Endothelial cell of umbilical vein (primary cell): Measurements from ENCODE around the gene SVIL. TPM values are rescaled to one million over a fixed set of nuclear protein-coding genes. Genes with fewer than 3 reads are reported as not detected.

Source experiments
- BruUV-seq: library from RNA; stranded (reverse); fragments of 400-500 nt; replicated peaks from 2 replicates; lab custom pipeline; 2021; lab: Mats Ljungman, UMichigan
- CTCF ChIA-PET: fragments of 300-600, 350-600 bp; sonication (Branson Sonifier 250); formaldehyde crosslinking; loops from one replicate; lab custom pipeline; 2021; ENCODE audit warnings: antibody characterized with exemption, inconsistent platforms; lab: Charles Lee
- POLR2A ChIA-PET: fragments of 300-600, 350-600 bp; sonication (Branson Sonifier 250); formaldehyde crosslinking; loops from one replicate; lab custom pipeline; 2021; ENCODE audit warnings: antibody characterized with exemption, inconsistent platforms; lab: Charles Lee
- DNase-seq: peaks from one replicate; pipeline ENCODE4 v3.0.0-alpha.2; 2011; ENCODE audit warnings: low read depth, low spot score
- FAIRE-seq: peaks from 2 replicates; lab custom pipeline; 2011; peaks lifted over from hg19 to GRCh38; lab: Jason Lieb, UNC
- H2AFZ ChIP-seq: 2 replicates; pipeline ENCODE4 v1.6.0; 2012; ENCODE audit warnings: low read depth, low read length, control low read depth, inconsistent platforms
- H3K27ac ChIP-seq: 2 replicates; pipeline ENCODE4 v1.5.1; 2011; ENCODE audit warnings: low read depth, mild to moderate bottlenecking, control low read depth, low read length, moderate library complexity; ENCODE audit not compliant: insufficient read depth
- H3K27me3 ChIP-seq, 2 experiments: 2 replicates each; pipeline versions ENCODE4 v1.6.0 to v1.6.1; 2011; ENCODE audit warnings: low read length in 2 of 2, mixed read lengths in 1 of 2; ENCODE audit not compliant: control insufficient read depth in 2 of 2, insufficient read depth in 2 of 2
- H3K36me3 ChIP-seq, 2 experiments: 2 replicates in 1 of 2; 3 replicates in 1 of 2; pipeline ENCODE4 v1.5.1; 2011; ENCODE audit warnings: low read length in 2 of 2, mild to moderate bottlenecking in 1 of 2, moderate library complexity in 1 of 2; ENCODE audit not compliant: control insufficient read depth in 2 of 2, insufficient read depth in 2 of 2; ENCODE audit errors: extremely low read depth in 1 of 2
- H3K4me1 ChIP-seq: 3 replicates; pipeline ENCODE4 v1.5.1; 2011; ENCODE audit warnings: mild to moderate bottlenecking, low read length; ENCODE audit not compliant: control insufficient read depth, insufficient read depth; ENCODE audit errors: extremely low read depth
- H3K4me2 ChIP-seq: 2 replicates; pipeline ENCODE4 v1.6.1; 2011; ENCODE audit warnings: low read length, control low read depth, mixed read lengths; ENCODE audit not compliant: insufficient read depth
- H3K4me3 ChIP-seq, 3 experiments: fragments of 200-600 bp in 1 of 3; sonication (generic), shearing (Covaris generic) in 1 of 3; replicated peaks in 1 of 3; 2 replicates each; pipeline ENCODE4 v1.5.1; 2011 to 2016; ENCODE audit warnings: control low read depth in 3 of 3, low read length in 3 of 3, mild to moderate bottlenecking in 2 of 3, inconsistent platforms in 1 of 3, low read depth in 1 of 3, moderate library complexity in 1 of 3; ENCODE audit not compliant: insufficient read depth in 1 of 3
- H3K79me2 ChIP-seq: 2 replicates; pipeline ENCODE4 v1.6.0; 2012; ENCODE audit warnings: low read length, inconsistent platforms; ENCODE audit not compliant: control insufficient read depth, insufficient read depth
- H3K9ac ChIP-seq: replicated peaks from 2 replicates; pipeline ENCODE3; 2011; ENCODE audit warnings: low read length, control low read depth; ENCODE audit not compliant: insufficient read depth; ENCODE audit errors: extremely low read depth
- H3K9me1 ChIP-seq: replicated peaks from 3 replicates; pipeline ENCODE4 v1.6.0; 2011; ENCODE audit warnings: mild to moderate bottlenecking, low read length; ENCODE audit not compliant: control insufficient read depth, insufficient read depth; ENCODE audit errors: extremely low read depth
- H3K9me3 ChIP-seq: replicated peaks from 2 replicates; pipeline ENCODE4 v1.5.1; 2012; ENCODE audit warnings: low read length, inconsistent platforms; ENCODE audit not compliant: control insufficient read depth, insufficient read depth
- H4K20me1 ChIP-seq: replicated peaks from 2 replicates; pipeline ENCODE3; 2011; ENCODE audit warnings: mild to moderate bottlenecking, low read length; ENCODE audit not compliant: control insufficient read depth, insufficient read depth; ENCODE audit errors: extremely low read depth
- CTCF ChIP-seq, 2 donors: IDR thresholded peaks; 1 replicate in 1 of 2; 2 replicates in 1 of 2; pipeline ENCODE4 v1.5.1; 2011; ENCODE audit warnings: low read length in 2 of 2, mild to moderate bottlenecking in 2 of 2, moderate library complexity in 2 of 2, control low read depth in 1 of 2, inconsistent platforms in 1 of 2, low read depth in 1 of 2; ENCODE audit not compliant: insufficient read depth in 1 of 2; ENCODE audit errors: extremely low read depth in 1 of 2
- EZH2 ChIP-seq: IDR thresholded peaks from 2 replicates; pipeline ENCODE4 v1.6.1; 2012; ENCODE audit warnings: borderline replicate concordance, low read depth, mild to moderate bottlenecking, moderate library complexity, low read length, inconsistent platforms; ENCODE audit not compliant: severe bottlenecking
- FOS ChIP-seq: IDR thresholded peaks from 2 replicates; pipeline ENCODE4 v1.6.1; 2011; ENCODE audit warnings: mild to moderate bottlenecking, low read length, moderate library complexity, borderline replicate concordance; ENCODE audit not compliant: insufficient read depth
- GATA2 ChIP-seq: IDR thresholded peaks from 2 replicates; pipeline ENCODE4 v1.7.0; 2011; ENCODE audit warnings: low read depth, mild to moderate bottlenecking, moderate library complexity, mixed read lengths, low read length; ENCODE audit not compliant: insufficient read length, insufficient read depth
- JUN ChIP-seq: IDR thresholded peaks from 2 replicates; pipeline ENCODE4 v1.6.1; 2011; ENCODE audit warnings: borderline replicate concordance, low read depth; ENCODE audit not compliant: insufficient read length, insufficient read depth
- MAX ChIP-seq: IDR thresholded peaks from 2 replicates; pipeline ENCODE4 v1.6.1; 2011; ENCODE audit not compliant: insufficient read depth, insufficient read length
- MYC ChIP-seq: IDR thresholded peaks from one replicate; pipeline ENCODE4 v1.6.1; 2011; ENCODE audit warnings: mild to moderate bottlenecking, low read depth, low read length
- POLR2A ChIP-seq: IDR thresholded peaks from 2 replicates; pipeline ENCODE4 v1.6.1; 2012; ENCODE audit warnings: low read depth, mild to moderate bottlenecking, control low read depth, low read length
- POLR2AphosphoS5 ChIP-seq: IDR thresholded peaks from 2 replicates; pipeline ENCODE4 v1.6.1; 2012; ENCODE audit warnings: low read depth, mild to moderate bottlenecking, control low read depth, low read length, moderate library complexity; ENCODE audit not compliant: insufficient read depth
- dilution Hi-C: fragments of 300-500 bp; cut with MboI; formaldehyde crosslinking; loops from one replicate; pipeline ENCODE4 v1.15.0; 2019; ENCODE audit warnings: low sequenced_read_pairs; ENCODE audit not compliant: extremely low pct_ligation_motif_present
- intact Hi-C: fragments of 100-400 bp; cut with micrococcal nuclease; formaldehyde crosslinking; loops from one replicate; pipeline ENCODE4 v1.10.0; 2022
- polyA plus RNA-seq, 4 experiments: library from polyadenylated mRNA; depleted of rRNA in 3 of 4; stranded (reverse) in 3 of 4; unstranded in 1 of 4; fragments of >200 nt; gene quantifications; 2 replicates each; pipeline versions ENCODE4 v1.2.1 to v1.2.3, GENCODE V29; 2011 to 2012; ENCODE audit warnings: missing spikeins in 1 of 4
- total RNA-seq: library from RNA; stranded (reverse); gene quantifications from 2 replicates; pipeline ENCODE4 v1.2.3, GENCODE V29; 2021

Gene SVIL
- total and polyA plus RNA-seq, 2 donors (not counting 3 experiments of a cell fraction or from before 2014, with no cell fraction given): 22.6 to 70.7 TPM

- ChIA-PET POLR2A (no interaction called here), CTCF (interaction anchor here (0.8 kb wide), 1 partner anchor 146 kb away, joined by 3 read pairs; no protein-coding TSS in a partner anchor)
- dilution Hi-C loops (no loop called here), intact Hi-C loops (no loop called here)
- TF ChIP-seq JUN: no peak
- no peak for TF ChIP-seq MYC
- no peak for TF ChIP-seq CTCF (IDR thresholded peaks at IDR 0.05; ENCODE audit: extremely low read depth in 1 of 2, insufficient read depth in 1 of 2, low read depth in 1 of 2, low read length in 2 of 2)
- TF ChIP-seq EZH2: no peak
- no peak for TF ChIP-seq MAX
- TF ChIP-seq GATA2: no peak
- TF ChIP-seq POLR2AphosphoS5: no peak
- TF ChIP-seq FOS: no peak
- no peak for TF ChIP-seq POLR2A
- no peaks in the 10 kb centered on the region for H3K9me3 ChIP-seq
- peaks cover under 1% of the 10 kb centered on the region for H3K79me2 ChIP-seq
- no peaks in the 10 kb centered on the region for H4K20me1 ChIP-seq
- no peak overlapping the region for H3K4me2 ChIP-seq
- H3K27ac ChIP-seq: no peak overlapping the region
- H3K4me1 ChIP-seq: no peaks in the 10 kb centered on the region
- H3K9ac ChIP-seq: no peak overlapping the region
- peaks cover 0 to 13% of the 10 kb centered on the region in 2 experiments for H3K36me3 ChIP-seq
- no peaks in the 10 kb centered on the region for H3K27me3 ChIP-seq
- H3K9me1 ChIP-seq: no peaks in the 10 kb centered on the region
- DNase-seq (no peak), FAIRE-seq (peak; percentile 62)
- H3K4me3 ChIP-seq: no peak overlapping the region
- no TSS peak for BruUV-seq
- H2AFZ ChIP-seq: no peak overlapping the region
Measured at GRCh38 chr10:29681676-29682448, 47.1 kb upstream of the SVIL start.
